MM.1S (cell line): ENCODE data around the gene PRKAR2B.
"Not testable (repeated sequence)": the region's sequence is repeated elsewhere in the genome, so short reads cannot be mapped to it uniquely, and the experiment has no call there.

ENCODE experiments used
- DNase-seq: peaks from one replicate; pipeline ENCODE4 v3.0.0-alpha.2; 2015
- H2AFZ ChIP-seq: fragments of 300-600 bp; sonication (generic); 2 replicates; pipeline ENCODE4 v1.6.0; 2016; ENCODE audit warnings: antibody characterized with exemption, low read length
- H3F3A ChIP-seq: fragments of 300-600 bp; sonication (generic); 2 replicates; pipeline ENCODE4 v1.6.1; 2016; ENCODE audit warnings: mild to moderate bottlenecking, antibody characterized with exemption, low read length, moderate library complexity, mixed read lengths; ENCODE audit not compliant: insufficient read depth
- H3K27ac ChIP-seq: fragments of 300-600 bp; sonication (generic); 2 replicates; pipeline ENCODE4 v1.5.1; 2016; ENCODE audit warnings: mild to moderate bottlenecking, low read length
- H3K27me3 ChIP-seq: fragments of 300-600 bp; sonication (generic); replicated peaks from 2 replicates; pipeline ENCODE4 v1.6.0; 2016; ENCODE audit warnings: low read length; ENCODE audit not compliant: insufficient read depth
- H3K36me3 ChIP-seq: fragments of 300-600 bp; sonication (generic); replicated peaks from 2 replicates; pipeline ENCODE4 v1.6.1; 2016; ENCODE audit warnings: mild to moderate bottlenecking, low read length, mixed read lengths; ENCODE audit not compliant: insufficient read depth
- H3K4me1 ChIP-seq: fragments of 300-600 bp; sonication (generic); 2 replicates; pipeline ENCODE4 v1.6.1; 2016; ENCODE audit warnings: low read length, mixed read lengths
- H3K4me2 ChIP-seq: fragments of 300-600 bp; sonication (generic); 2 replicates; pipeline ENCODE4 v1.6.0; 2016; ENCODE audit warnings: low read depth, low read length
- H3K4me3 ChIP-seq: fragments of 300-600 bp; sonication (generic); 2 replicates; pipeline ENCODE4 v1.5.1; 2016; ENCODE audit warnings: low read length, mixed read lengths
- H3K79me2 ChIP-seq: fragments of 300-600 bp; sonication (generic); 2 replicates; pipeline ENCODE4 v1.6.1; 2016; ENCODE audit warnings: mixed run types, low read length, mixed read lengths
- H3K9ac ChIP-seq: fragments of 300-600 bp; sonication (generic); 2 replicates; pipeline ENCODE4 v1.6.1; 2016; ENCODE audit warnings: low read length, mixed read lengths
- H3K9me2 ChIP-seq: fragments of 300-600 bp; sonication (generic); replicated peaks from 2 replicates; pipeline ENCODE4 v1.6.1; 2016; ENCODE audit warnings: mild to moderate bottlenecking, low read length, mixed read lengths; ENCODE audit not compliant: insufficient read depth
- H3K9me3 ChIP-seq: fragments of 300-600 bp; sonication (generic); replicated peaks from 2 replicates; pipeline ENCODE4 v1.6.1; 2016; ENCODE audit warnings: mild to moderate bottlenecking, low read length, mixed read lengths; ENCODE audit not compliant: insufficient read depth
- H4K20me1 ChIP-seq: fragments of 300-600 bp; sonication (generic); 2 replicates; pipeline ENCODE4 v1.6.1; 2016; ENCODE audit warnings: mild to moderate bottlenecking, low read length, moderate library complexity, mixed read lengths; ENCODE audit not compliant: insufficient read depth
- EZH2 ChIP-seq: fragments of 300-600 bp; sonication (generic); optimal IDR thresholded peaks from 2 replicates; pipeline ENCODE3; 2017; ENCODE audit warnings: low read depth, mild to moderate bottlenecking, antibody characterized with exemption, low read length, mixed read lengths
- EZH2phosphoT487 ChIP-seq: fragments of 300-600 bp; sonication (generic); IDR thresholded peaks from 2 replicates; pipeline ENCODE4 v1.6.1; 2018; ENCODE audit warnings: antibody characterized with exemption, low read length
- TF ChIP-seq, protein P1 (sequence below): fragments of 300-600 bp; sonication (generic); IDR thresholded peaks from 2 replicates; pipeline ENCODE4 v1.5.1; 2016; ENCODE audit warnings: antibody characterized with exemption, low read length, mixed read lengths

Gene PRKAR2B

DNA sequence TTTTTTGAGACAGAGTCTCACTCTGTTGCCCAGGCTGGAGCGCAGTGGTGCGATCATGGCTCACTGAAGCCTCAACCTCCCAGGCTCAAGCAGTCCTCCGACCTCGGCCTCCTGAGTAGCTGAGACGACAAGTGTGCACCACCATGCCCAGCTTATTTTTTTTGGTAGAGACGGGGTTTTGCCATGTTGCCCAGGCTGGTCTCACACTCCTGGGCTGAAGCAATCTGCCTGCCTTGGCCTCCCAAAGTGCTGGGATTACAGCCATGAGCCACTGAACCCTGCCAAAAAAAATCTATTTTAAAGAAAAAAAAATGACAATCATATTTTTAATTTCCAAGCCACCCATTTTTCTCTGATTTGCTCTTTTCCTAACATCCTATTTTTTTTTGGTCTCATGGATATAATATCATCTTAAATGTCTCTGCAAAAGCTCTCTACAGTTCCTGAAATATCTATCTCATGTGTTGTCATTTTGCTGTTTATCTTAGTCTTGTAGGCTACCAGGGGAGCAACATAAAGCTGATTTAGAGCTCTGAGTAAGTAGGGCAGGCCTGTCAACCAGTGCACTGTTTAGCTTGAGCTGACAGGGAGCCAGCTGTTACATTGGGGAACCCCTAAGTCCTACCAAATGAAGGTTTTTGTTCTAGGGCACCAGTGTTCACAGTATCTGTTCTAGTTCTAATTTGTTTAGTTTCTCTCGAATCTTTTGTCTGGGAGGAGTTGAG, 94.4 kb downstream of the PRKAR2B start:
- Histone ChIP-seq H2AFZ (no peak overlapping the region), H3K9ac (no peak overlapping the region), H3K27me3 (no peaks in the 10 kb centered on the region), H3K4me3 (no peak overlapping the region), H3K9me2 (no peaks in the 10 kb centered on the region), H3K4me2 (no peak overlapping the region), H3K79me2 (no peaks in the 10 kb centered on the region), H3K27ac (no peak overlapping the region), H3K9me3 (no peaks in the 10 kb centered on the region), H3F3A (no peaks in the 10 kb centered on the region), H4K20me1 (no peaks in the 10 kb centered on the region), H3K36me3 (no peaks in the 10 kb centered on the region), H3K4me1 (no peaks in the 10 kb centered on the region)
- TF ChIP-seq, protein P1, sequence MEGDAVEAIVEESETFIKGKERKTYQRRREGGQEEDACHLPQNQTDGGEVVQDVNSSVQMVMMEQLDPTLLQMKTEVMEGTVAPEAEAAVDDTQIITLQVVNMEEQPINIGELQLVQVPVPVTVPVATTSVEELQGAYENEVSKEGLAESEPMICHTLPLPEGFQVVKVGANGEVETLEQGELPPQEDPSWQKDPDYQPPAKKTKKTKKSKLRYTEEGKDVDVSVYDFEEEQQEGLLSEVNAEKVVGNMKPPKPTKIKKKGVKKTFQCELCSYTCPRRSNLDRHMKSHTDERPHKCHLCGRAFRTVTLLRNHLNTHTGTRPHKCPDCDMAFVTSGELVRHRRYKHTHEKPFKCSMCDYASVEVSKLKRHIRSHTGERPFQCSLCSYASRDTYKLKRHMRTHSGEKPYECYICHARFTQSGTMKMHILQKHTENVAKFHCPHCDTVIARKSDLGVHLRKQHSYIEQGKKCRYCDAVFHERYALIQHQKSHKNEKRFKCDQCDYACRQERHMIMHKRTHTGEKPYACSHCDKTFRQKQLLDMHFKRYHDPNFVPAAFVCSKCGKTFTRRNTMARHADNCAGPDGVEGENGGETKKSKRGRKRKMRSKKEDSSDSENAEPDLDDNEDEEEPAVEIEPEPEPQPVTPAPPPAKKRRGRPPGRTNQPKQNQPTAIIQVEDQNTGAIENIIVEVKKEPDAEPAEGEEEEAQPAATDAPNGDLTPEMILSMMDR: no peak
- no peak for DNase-seq

DNA sequence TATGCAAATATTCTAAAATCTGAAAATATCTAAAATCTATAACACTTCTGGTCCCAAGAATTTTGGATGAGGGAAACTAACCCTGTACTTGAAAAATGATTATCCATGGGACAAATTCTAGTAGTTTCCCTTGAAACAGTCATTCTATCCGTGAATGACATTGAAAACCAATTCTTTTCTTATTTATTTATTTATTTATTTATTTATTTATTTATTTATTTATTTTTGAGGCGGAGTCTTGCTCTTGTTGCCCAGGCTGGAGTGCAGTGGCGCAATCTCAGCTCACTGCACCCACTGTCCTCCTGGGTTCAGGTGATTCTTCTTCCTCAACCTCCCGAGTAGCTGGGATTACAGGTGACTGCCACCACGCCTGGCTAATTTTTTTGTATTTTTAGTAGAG, 99.4 kb downstream of the PRKAR2B start:
- not testable (repeated sequence) for H3K36me3 ChIP-seq, H3K4me3 ChIP-seq, H4K20me1 ChIP-seq, H3K27me3 ChIP-seq, H3K9me3 ChIP-seq, H3K27ac ChIP-seq, DNase-seq, H3K4me1 ChIP-seq, H3K9me2 ChIP-seq, H3K9ac ChIP-seq, H3F3A ChIP-seq, H3K79me2 ChIP-seq, H3K4me2 ChIP-seq, H2AFZ ChIP-seq

DNA sequence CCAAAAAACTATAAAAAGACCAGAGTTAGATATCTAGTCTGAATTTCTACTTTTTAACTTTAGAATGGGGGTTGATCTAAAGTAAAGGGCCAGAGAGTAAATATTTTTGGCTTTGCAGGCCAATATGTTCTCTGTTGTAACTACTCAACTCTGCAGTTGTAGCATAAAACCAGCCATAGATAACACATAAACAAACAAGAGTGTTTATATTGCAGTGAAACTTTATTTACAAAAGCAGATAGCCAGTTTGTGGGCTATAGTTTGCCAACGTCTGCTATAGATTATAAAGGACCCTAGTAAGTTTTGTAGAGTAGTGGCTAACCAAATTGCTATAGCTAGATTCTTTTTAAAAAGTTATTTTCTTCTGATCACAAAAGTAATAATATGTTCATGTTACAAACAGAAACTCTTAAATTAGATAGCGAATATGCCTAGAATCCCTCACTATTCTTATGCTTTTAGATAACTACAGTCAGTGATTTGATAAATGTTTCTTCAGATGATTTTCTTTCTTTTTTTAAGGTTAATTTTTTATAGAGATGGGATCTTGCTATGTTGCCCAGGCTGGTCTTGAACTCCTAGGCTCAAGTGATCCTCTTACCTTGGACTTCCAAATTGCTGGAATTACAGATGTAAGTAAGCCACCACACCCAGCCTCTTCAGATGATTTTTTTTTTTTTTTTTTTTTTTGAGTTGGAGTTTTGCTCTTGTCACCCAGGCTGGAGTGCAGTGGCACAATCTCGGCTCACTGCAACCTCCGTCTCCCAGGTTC, 100.7 kb downstream of the PRKAR2B start:
- no peak overlapping the region for H3K4me3 ChIP-seq
- H3K79me2 ChIP-seq: no peaks in the 10 kb centered on the region
- H3K9me3 ChIP-seq: no peaks in the 10 kb centered on the region
- no peak for TF ChIP-seq EZH2phosphoT487
- TF ChIP-seq, protein P1: no peak
- no peak for TF ChIP-seq EZH2
- DNase-seq: no peak
- no peaks in the 10 kb centered on the region for H3K27me3 ChIP-seq
- no peaks in the 10 kb centered on the region for H3K36me3 ChIP-seq
- H3K9me2 ChIP-seq: no peaks in the 10 kb centered on the region
- H4K20me1 ChIP-seq: no peaks in the 10 kb centered on the region
- no peak overlapping the region for H3K4me2 ChIP-seq
- no peak overlapping the region for H2AFZ ChIP-seq
- no peak overlapping the region for H3K27ac ChIP-seq
- H3K4me1 ChIP-seq: no peaks in the 10 kb centered on the region
- H3K9ac ChIP-seq: no peak overlapping the region
- no peaks in the 10 kb centered on the region for H3F3A ChIP-seq
